Stimulated activated naive CD8-positive, alpha-beta T cell treated with anti-CD3 and anti-CD28 coated beads, Interleukin-15, Interleukin-2, amounts not matched to agents 100 ng/mL and 50 ng/mL, for 24 hours (primary cell): ENCODE results near the gene PDZD7.
A peak's percentile ranks its signal among the peaks of the same experiment; 100 is the strongest.

Experiments used
- H3K27ac Mint-ChIP-seq: one replicate; pipeline ENCODE4 v1.8.0; 2021; ENCODE audit warnings: mild to moderate bottlenecking, mixed read lengths
- H3K27me3 Mint-ChIP-seq: one replicate; pipeline ENCODE4 v1.8.0; 2021; ENCODE audit warnings: mixed read lengths
- H3K36me3 Mint-ChIP-seq: one replicate; pipeline ENCODE4 v1.8.0; 2021; ENCODE audit warnings: low read depth, mixed read lengths
- H3K4me1 Mint-ChIP-seq: one replicate; pipeline ENCODE4 v1.8.0; 2021; ENCODE audit warnings: low read depth, mixed read lengths
- H3K4me3 Mint-ChIP-seq: one replicate; pipeline ENCODE4 v1.8.0; 2021; ENCODE audit warnings: mild to moderate bottlenecking, mixed read lengths
- H3K9me3 Mint-ChIP-seq: one replicate; pipeline ENCODE4 v1.8.0; 2021; ENCODE audit warnings: mixed read lengths

PDZD7 gene

DNA sequence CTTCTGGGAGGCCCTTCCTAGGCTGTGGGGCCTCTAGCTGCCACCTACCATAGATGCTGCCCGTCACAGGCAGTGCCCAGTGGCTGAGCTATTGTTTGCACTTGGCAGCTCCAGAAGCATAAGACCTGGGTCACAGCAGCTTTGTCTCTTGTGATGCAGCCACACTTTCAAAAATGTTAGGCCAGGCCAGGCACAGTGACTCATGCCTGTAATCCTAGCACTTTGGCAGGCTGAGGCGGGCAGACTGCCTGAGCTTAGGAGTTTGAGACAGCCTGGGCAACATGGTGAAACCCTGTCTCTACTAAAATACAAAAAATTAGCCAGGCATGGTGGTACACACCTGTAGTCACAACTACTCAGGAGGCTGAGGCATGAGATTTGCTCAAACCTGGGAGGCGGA lies 21.4 kb upstream of the PDZD7 start:
- H3K27ac Mint-ChIP-seq: no peak overlapping the region
- peaks cover 14% of the 10 kb centered on the region for H3K36me3 Mint-ChIP-seq
- H3K27me3 Mint-ChIP-seq: peaks cover 35% of the 10 kb centered on the region
- peaks cover 18% of the 10 kb centered on the region for H3K4me1 Mint-ChIP-seq
- H3K4me3 Mint-ChIP-seq: no peak overlapping the region
- no peaks in the 10 kb centered on the region for H3K9me3 Mint-ChIP-seq

DNA sequence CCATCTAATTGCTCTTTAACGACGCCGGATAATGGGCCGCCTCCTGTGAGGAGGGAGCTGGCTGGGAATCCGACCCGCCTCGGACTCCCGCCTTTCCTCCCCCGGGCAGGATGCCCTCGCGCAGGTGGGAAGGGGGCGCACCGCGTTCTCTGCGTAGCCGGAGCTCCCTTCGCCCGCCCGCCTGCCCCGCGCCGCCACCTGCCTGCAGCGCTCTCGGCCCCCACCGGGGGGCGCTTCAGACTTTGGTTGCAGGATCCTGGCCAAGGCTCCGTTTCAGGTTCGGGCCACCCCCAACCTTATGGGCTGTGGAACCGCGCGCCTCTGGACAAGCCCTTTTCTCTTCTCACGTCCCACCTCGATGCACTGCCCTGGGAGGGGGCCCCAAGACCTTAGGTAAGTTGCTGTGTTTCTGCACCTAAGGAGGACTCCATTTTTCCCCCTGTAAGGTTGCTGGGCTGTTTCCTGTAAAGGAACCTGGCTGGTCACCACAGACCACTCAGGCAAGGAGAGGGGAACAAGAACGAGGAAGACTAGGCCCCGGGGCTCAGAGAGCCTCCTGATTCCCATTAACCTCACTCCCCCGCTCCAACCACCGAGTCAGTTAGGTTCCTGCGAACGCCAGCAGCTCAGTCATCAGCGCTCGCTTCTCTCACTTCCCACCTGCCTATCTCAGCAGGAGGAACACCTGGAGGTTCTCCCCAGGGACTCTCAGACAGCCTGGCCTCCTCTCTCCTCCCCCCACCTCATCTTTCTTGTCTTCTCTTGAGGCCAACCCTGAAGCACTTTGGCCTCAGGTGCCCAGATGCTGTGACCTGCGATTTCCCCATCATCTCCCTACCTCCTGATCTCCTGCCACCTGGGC lies 19.5 kb upstream of the PDZD7 start:
- Mint-ChIP-seq H3K9me3 (no peaks in the 10 kb centered on the region), H3K36me3 (peaks cover 5% of the 10 kb centered on the region), H3K4me1 (peaks cover 18% of the 10 kb centered on the region), H3K4me3 (no peak overlapping the region), H3K27me3 (peaks cover 48% of the 10 kb centered on the region), H3K27ac (no peak overlapping the region)

DNA sequence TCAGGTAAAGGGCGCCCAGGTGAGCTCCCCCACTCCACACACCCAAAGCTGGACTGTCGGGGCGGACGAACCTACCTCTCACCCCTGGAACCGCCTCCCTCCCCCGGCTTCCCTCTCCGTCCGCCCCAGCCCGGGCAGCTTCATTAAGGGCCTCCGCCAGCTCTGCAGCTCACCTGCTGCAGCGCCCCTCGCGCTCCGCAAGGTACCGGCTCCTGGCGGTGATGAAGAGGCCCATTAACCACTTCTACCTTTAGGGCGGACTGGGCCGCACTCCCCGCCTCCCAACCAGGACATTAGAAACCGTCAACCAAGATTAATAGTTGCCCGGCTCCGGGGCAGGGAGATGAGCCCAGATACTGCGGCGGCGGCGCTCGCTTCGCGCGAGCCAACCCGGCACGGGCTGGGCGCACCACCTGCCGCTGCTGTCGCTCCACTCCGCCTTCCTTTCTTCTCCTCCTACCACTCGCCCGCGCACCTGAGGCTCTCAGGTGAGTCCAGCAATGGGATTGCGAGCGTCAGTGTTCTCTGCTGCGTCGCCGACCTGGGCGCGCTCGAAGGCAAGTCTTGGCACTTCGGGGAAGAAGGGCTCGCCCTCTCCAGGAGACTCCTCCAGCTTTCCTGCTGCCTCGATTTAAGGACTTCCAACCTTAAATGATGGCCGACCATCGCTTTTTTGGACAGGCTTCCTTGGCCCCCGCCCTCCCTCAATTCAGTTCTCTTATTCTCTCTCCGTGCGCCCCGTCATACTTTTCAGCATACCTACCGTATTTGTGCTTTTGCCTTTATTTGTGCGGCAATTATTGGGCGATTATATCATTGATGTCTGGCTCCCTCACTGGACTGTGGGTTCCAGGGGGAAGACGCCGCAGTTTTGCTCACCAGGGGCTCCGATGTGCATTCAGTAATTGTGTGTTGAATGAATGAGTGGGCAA lies 17.3 kb upstream of the PDZD7 start:
- H3K27me3 Mint-ChIP-seq: peaks cover 55% of the 10 kb centered on the region
- H3K4me1 Mint-ChIP-seq: peaks cover 21% of the 10 kb centered on the region
- H3K9me3 Mint-ChIP-seq: no peaks in the 10 kb centered on the region
- no peaks in the 10 kb centered on the region for H3K36me3 Mint-ChIP-seq
- H3K4me3 Mint-ChIP-seq: no peak overlapping the region
- no peak overlapping the region for H3K27ac Mint-ChIP-seq

DNA sequence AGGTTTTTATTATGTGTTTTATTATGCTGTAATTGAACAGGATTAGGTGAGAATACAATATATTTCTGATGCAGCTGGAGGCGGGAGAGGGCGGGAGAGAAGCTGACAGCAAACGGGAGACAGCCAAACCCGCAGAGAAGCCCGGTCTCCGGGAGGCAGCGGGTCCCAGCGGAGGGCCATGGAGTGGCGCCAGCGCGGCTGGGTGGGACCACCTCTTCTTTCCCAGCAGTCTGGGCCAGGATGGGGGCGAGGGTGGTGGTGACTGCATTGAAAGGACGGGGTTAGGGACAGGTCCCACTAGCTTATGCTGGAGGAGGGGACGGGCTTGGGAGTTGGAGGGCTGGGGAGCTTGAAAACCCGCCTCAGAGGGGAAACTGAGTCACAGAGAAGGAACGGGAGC lies 16.3 kb upstream of the PDZD7 start:
- H3K27me3 Mint-ChIP-seq: peaks cover 55% of the 10 kb centered on the region
- peaks cover 29% of the 10 kb centered on the region for H3K4me1 Mint-ChIP-seq
- no peak overlapping the region for H3K27ac Mint-ChIP-seq
- H3K36me3 Mint-ChIP-seq: no peaks in the 10 kb centered on the region
- H3K9me3 Mint-ChIP-seq: no peaks in the 10 kb centered on the region
- H3K4me3 Mint-ChIP-seq: no peak overlapping the region

DNA sequence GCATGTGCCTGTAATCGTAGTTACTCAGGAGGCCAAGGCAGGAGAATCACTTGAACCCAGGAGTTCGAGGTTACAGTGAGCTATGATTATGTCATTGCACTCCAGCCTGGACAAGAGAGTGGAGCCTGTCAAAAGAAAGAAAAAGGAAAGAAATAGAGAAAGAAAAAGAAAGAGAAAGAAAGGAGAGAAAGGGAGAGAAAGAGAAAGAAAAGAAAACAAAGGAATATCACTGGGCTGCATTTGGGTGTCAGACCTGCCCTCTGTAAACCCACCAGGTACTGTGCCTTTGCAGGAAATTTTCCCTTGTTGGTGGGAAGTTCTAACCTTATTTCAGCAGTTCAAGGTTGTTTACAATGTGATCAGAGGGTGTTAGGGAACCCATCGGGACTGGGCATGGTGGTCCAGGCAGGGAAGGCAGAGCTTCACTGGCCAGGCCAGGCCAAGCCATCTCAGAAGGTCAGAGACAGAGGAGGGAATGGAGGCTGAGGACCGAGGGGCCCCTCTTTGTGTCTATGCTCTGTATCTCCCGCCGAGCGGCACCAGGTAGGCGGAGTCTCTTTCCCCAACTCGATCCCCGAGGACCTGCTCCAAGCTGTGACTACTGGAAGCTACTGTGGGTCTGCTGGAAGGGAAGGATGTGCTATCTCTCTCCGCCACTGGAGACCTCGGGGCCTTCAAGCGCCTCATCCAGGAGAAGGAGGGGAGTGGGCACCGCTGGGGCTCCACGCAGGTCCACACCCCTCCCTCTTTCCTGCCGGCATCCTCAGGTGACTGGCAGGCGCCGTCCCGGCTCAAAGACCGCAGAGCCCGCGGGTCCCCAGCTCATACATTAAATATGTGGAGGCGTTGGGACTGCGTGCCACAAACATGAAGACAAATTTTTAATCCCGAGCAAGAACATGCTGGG lies 15.7 kb upstream of the PDZD7 start:
- Mint-ChIP-seq H3K27me3 (peaks cover 55% of the 10 kb centered on the region), H3K9me3 (no peaks in the 10 kb centered on the region), H3K36me3 (no peaks in the 10 kb centered on the region), H3K4me1 (peaks cover 36% of the 10 kb centered on the region), H3K4me3 (no peak overlapping the region), H3K27ac (no peak overlapping the region)

DNA sequence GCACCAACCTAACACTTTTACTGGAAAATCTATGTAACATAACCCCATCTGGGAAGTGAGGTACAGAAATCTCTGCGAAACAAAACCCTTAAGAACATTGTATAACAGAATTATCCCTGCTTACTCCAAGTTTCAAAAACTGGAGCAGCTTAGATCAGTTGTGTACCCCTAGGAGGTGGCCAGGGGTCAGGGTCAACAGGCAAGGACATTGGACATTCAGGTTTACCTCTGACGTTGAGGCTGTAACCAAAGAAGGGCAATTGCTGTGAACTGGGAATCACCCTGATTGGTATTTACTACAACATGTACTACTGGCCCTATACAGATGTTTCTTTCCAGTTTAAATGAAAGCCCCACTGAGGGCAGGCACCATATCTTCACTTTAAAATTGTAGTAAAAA lies 13.2 kb upstream of the PDZD7 start:
- Mint-ChIP-seq H3K4me3 (no peak overlapping the region), H3K9me3 (no peaks in the 10 kb centered on the region), H3K27ac (no peak overlapping the region), H3K36me3 (no peaks in the 10 kb centered on the region), H3K4me1 (peaks cover 29% of the 10 kb centered on the region), H3K27me3 (peaks cover 38% of the 10 kb centered on the region)

DNA sequence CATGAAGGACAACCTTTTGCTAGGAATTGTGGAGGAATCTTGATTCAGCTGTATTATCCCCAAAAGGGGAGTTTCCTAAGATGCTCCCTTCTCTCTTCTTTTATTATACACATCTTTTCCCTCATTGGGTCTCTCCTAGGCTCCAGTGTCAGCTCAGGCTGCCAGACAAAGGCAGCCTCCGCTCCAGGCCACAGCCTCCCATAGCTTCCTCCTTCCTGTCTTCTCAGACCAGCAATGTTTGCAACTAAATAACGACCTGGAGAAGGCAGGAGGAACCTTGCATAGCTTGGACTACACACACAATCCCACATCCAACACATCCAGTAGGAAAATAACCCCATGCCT lies 12.4 kb upstream of the PDZD7 start:
- peaks cover 28% of the 10 kb centered on the region for H3K4me1 Mint-ChIP-seq
- H3K27me3 Mint-ChIP-seq: peaks cover 30% of the 10 kb centered on the region
- H3K4me3 Mint-ChIP-seq: peak overlapping the region; percentile 94
- no peaks in the 10 kb centered on the region for H3K9me3 Mint-ChIP-seq
- H3K27ac Mint-ChIP-seq: no peak overlapping the region
- H3K36me3 Mint-ChIP-seq: no peaks in the 10 kb centered on the region

DNA sequence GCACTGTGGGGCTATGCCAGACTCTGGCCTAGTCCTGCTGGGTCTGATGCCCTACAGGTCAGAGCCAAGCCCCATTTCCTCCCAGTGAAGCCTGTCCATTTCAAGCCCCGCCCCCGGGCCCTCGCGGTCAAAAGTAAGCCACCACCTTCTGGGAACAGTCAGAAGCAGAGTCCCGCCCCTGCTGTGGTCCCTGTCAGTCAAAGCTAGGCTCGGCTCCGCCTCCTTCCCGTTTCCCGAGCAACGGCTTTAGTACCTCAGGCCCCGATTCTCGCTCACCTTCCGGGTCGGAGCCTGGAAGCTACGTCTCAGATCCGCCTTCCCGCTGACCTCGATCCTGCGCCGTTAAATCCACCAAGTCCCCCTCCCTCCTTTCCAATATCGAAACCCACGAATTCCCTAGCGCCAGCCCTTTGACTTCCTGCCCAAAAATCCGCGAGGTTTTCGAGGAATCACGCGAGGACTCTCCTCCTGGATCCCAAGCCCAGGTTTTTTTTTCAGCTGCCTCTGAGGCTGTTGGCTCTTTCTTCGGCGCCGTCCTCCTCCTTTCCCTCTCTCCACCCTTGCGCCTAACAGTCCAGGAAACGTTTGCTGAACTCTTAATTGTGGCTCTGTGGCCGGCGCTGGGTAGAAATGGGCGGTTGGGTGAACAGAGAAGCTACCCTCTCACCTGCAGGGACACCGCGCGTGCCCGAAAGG lies 11.9 kb upstream of the PDZD7 start:
- peaks cover 3% of the 10 kb centered on the region for H3K36me3 Mint-ChIP-seq
- peak overlapping the region; percentile 94 for H3K4me3 Mint-ChIP-seq
- peaks cover 26% of the 10 kb centered on the region for H3K4me1 Mint-ChIP-seq
- peaks cover 25% of the 10 kb centered on the region for H3K27me3 Mint-ChIP-seq
- no peaks in the 10 kb centered on the region for H3K9me3 Mint-ChIP-seq
- H3K27ac Mint-ChIP-seq: peak overlapping the region; percentile 89

DNA sequence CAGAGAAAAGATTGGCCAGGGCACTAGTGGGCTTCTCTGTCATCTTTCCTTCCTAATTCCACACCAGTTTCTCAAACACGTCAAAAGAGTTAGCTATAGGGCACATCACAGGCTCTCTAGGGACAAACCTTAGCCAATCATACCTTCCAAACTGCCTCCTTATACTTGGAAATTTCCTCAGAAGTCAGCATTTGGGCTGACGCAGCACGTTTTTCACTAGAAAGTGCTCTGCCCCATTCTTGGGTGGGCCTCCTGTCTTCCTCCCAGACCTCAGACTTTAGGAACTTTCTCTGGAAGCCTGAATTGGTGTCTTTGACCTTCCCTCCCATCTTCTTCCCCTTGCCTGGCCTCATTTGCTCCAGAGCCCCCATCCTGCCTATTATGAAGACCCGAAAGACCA lies 11.2 kb upstream of the PDZD7 start:
- H3K27me3 Mint-ChIP-seq: peaks cover 18% of the 10 kb centered on the region
- peak overlapping the region; percentile 89 for H3K27ac Mint-ChIP-seq
- H3K4me1 Mint-ChIP-seq: peaks cover 26% of the 10 kb centered on the region
- peak overlapping the region; percentile 94 for H3K4me3 Mint-ChIP-seq
- no peaks in the 10 kb centered on the region for H3K9me3 Mint-ChIP-seq
- peaks cover 9% of the 10 kb centered on the region for H3K36me3 Mint-ChIP-seq

DNA sequence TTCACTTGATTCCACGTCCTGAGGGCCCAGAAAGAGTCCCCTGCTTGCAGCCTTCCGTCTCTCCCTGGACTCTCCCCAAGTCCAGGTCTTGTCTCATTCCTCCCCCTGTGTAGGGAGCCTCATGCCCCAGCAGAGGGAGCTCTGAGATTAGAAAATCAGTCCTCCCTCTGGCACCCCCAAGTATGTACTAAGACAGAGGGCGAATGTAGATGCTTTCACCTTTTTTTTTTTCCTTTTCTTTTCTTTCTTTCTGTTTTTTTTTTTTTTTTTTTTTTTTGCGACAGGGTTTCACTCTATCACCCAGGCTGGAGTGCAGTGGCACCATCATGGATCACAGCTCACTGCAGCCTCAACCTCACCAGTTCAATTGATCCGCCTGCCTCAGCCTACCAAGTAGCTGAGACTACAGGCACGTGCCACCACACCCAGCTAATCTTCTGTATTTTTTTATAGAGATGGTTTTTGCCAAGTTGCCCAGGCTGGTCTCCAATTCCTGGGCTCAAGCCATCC lies 10.4 kb upstream of the PDZD7 start:
- Mint-ChIP-seq H3K4me3 (no peak overlapping the region), H3K27ac (peak overlapping the region; percentile 13)

DNA sequence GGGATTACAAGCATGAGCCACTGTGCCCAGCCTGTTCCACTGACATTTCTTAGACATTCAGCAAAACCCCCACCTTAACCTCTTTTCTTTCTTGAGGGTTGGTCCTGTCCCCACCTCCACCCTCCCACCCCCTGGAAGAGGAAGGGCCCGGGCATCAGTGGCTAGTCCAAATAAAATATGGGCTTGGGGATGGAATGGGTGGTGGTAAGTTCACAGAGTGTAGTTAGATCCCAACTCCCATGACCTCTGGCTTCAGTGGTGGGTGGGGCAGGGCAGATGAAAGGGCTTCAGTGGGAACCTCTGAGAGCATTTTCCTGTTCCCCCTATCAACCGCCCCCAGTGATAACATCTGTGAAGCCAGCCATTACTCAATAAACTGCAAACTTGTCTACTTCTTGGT lies 9.9 kb upstream of the PDZD7 start:
- H3K36me3 Mint-ChIP-seq: peaks cover 9% of the 10 kb centered on the region
- no peak overlapping the region for H3K4me3 Mint-ChIP-seq
- H3K9me3 Mint-ChIP-seq: no peaks in the 10 kb centered on the region
- peak overlapping the region; percentile 13 for H3K27ac Mint-ChIP-seq
- peaks cover 26% of the 10 kb centered on the region for H3K4me1 Mint-ChIP-seq
- peaks cover 7% of the 10 kb centered on the region for H3K27me3 Mint-ChIP-seq

More for the DNA sequence above, 10.4 kb upstream of the PDZD7 start:
- no peaks in the 10 kb centered on the region for H3K9me3 Mint-ChIP-seq
- peaks cover 9% of the 10 kb centered on the region for H3K36me3 Mint-ChIP-seq
- H3K4me1 Mint-ChIP-seq: peaks cover 26% of the 10 kb centered on the region
- peaks cover 10% of the 10 kb centered on the region for H3K27me3 Mint-ChIP-seq

DNA sequence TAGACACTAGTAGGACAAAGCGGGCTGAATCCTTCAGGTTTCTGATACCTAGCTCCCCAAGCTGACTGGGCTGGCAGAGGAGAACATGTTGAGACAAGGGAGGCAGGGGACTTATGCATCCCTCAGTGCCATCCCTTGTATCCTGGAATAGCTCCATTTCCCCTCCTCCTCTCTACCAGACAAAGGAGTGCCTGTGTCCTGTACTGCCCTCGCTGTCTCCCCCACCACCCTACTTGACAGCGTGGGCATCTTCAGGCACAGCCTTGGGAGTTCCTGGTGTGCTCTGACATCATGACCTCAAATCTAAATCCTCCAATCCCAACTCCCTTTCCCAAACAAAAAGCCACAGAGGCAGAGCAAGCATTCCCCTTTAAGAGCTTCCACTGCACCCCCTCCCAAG lies 9.1 kb upstream of the PDZD7 start:
- no peak overlapping the region for H3K27ac Mint-ChIP-seq
- H3K4me1 Mint-ChIP-seq: peaks cover 26% of the 10 kb centered on the region
- H3K36me3 Mint-ChIP-seq: peaks cover 9% of the 10 kb centered on the region
- H3K4me3 Mint-ChIP-seq: no peak overlapping the region
- no peaks in the 10 kb centered on the region for H3K9me3 Mint-ChIP-seq
- peaks cover 7% of the 10 kb centered on the region for H3K27me3 Mint-ChIP-seq

DNA sequence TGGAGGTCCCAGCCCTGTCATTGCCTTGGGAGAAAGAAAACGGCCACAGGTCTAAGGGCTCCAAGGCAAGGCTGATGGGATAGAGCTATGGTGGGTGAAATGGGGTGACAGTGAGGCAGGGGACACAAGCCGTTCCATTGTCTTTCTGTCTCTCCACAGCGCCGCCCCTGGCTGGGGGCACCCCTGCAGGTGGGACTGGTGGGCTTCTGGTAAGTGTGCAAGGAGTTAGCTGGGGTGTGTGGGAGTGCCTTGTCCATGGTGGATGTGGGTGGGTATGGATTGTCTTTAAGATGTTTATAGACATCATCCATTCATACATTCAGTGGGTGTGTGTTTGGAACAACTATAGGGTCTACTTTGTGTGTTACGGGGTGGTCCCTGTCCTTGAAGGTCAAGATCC lies 7.6 kb upstream of the PDZD7 start:
- Mint-ChIP-seq H3K4me1 (peaks cover 30% of the 10 kb centered on the region), H3K36me3 (peaks cover 9% of the 10 kb centered on the region), H3K9me3 (no peaks in the 10 kb centered on the region), H3K4me3 (no peak overlapping the region), H3K27me3 (no peaks in the 10 kb centered on the region), H3K27ac (no peak overlapping the region)

DNA sequence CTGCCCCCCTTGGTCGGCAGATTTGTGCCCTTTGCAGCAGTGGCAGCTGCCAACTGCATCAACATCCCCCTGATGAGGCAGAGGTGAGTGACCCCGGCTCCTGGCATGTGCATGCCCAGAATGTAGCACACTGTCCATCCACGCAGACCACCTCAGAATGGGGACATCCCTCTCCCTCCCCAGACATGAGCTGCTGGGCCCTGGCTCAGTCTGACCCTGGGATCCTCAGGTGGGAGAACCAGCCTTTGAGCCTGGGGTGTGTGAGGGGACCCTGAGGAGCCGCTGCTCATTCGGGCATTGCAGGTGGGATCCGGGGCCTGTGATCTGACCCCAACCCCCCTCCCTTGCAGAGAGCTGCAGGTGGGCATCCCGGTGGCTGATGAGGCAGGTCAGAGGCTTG lies 5.8 kb upstream of the PDZD7 start:
- Mint-ChIP-seq H3K9me3 (no peaks in the 10 kb centered on the region), H3K27me3 (no peaks in the 10 kb centered on the region), H3K36me3 (peaks cover 9% of the 10 kb centered on the region), H3K4me1 (peaks cover 30% of the 10 kb centered on the region), H3K4me3 (no peak overlapping the region), H3K27ac (no peak overlapping the region)
